GM12872 (cell line): ENCODE measurements around the gene LRP1-AS.

Experiments
- CTCF ChIP-seq: IDR thresholded peaks from 3 replicates; pipeline ENCODE4 v1.5.1; 2011; ENCODE audit warnings: low read depth, mild to moderate bottlenecking, low read length, moderate library complexity; ENCODE audit not compliant: insufficient read depth

Gene LRP1-AS

GRCh38 chr12:57130941-57131340 is 16.5 kb downstream of the LRP1-AS start:
- no peak for TF ChIP-seq CTCF

GRCh38 chr12:57129889-57130288 is 17.5 kb downstream of the LRP1-AS start:
- TF ChIP-seq CTCF, result no peak

- TF ChIP-seq CTCF, result no peak
Observed at GRCh38 chr12:57129321-57129842, 18.0 kb downstream of the LRP1-AS start.

GRCh38 chr12:57128519-57129247 is 18.7 kb downstream of the LRP1-AS start:
- no peak for TF ChIP-seq CTCF

- TF ChIP-seq CTCF, result no peak
Observed at GRCh38 chr12:57127726-57128518, 19.5 kb downstream of the LRP1-AS start, which contains the start of gene LRP1. Gene LRP1, plus strand, starts transcription at chr12:57128483. Its CDS starts 482 bp downstream, at chr12:57128965.

- peak; percentile 44; the same call in 2 of the 3 replicates for TF ChIP-seq CTCF
Observed at GRCh38 chr12:57127101-57127725, 20.2 kb downstream of the LRP1-AS start.

- no peak for TF ChIP-seq CTCF
Observed at GRCh38 chr12:57126561-57126960, 20.9 kb downstream of the LRP1-AS start.
